ENCODE measurements around the gene TAS1R3.

Gene TAS1R3

DNA sequence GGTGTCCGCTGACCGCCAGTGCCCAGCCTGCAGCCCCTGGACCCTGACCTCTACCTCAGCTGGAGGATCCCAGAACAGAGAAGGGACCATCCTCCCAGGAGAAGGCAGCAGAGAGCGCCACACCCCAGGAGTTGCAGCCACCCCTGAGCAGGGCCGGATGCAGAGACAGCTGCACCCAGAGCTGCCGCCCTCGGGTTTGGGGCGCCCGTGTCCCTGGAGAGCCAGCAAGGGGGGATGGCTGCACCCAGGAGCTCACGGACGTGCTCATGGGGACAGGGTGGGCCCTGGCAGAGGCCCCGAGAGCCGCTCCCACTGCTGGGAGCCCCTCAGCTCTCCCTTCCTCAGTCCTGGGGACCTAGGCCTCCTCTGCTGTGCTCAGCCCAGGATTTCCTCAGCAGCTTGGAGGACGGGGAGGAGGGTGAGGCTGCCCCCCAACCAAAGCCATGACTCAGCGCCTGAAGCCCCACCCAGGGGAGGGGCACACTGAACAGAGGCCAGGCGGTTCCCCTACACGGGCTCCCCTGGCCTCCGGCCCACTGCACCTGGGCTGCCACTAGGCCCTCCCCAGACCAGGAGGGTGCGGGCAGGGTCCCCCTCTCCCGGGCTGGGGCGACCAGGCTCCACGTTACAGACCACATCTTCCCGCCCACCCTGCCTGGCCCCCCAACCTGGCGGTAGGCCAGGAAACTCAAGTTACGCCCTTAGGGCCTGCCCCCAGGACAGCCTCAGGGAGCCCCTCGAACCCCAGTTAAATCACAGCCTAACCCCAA lies 25.6 kb upstream of the TAS1R3 start:
- peak overlapping the region; percentile 100 for H3K27ac ChIP-seq
- CTCF ChIA-PET: interaction anchor here (1.6 kb wide), 1 partner anchor 14 kb away, joined by 5 read pairs; no protein-coding TSS in a partner anchor
- peak; percentile 85 for DNase-seq (ENCODE audit: low spot score)
- TF ChIP-seq, protein P1, sequence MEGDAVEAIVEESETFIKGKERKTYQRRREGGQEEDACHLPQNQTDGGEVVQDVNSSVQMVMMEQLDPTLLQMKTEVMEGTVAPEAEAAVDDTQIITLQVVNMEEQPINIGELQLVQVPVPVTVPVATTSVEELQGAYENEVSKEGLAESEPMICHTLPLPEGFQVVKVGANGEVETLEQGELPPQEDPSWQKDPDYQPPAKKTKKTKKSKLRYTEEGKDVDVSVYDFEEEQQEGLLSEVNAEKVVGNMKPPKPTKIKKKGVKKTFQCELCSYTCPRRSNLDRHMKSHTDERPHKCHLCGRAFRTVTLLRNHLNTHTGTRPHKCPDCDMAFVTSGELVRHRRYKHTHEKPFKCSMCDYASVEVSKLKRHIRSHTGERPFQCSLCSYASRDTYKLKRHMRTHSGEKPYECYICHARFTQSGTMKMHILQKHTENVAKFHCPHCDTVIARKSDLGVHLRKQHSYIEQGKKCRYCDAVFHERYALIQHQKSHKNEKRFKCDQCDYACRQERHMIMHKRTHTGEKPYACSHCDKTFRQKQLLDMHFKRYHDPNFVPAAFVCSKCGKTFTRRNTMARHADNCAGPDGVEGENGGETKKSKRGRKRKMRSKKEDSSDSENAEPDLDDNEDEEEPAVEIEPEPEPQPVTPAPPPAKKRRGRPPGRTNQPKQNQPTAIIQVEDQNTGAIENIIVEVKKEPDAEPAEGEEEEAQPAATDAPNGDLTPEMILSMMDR (conservative IDR thresholded peaks at IDR 0.05; ENCODE audit: low read depth): no peak
- POLR2A ChIA-PET (ENCODE audit: low non-redundant PET): interaction anchor here (0.5 kb wide), 1 partner anchor 13 kb away, joined by 4 read pairs; no protein-coding TSS in a partner anchor

DNA sequence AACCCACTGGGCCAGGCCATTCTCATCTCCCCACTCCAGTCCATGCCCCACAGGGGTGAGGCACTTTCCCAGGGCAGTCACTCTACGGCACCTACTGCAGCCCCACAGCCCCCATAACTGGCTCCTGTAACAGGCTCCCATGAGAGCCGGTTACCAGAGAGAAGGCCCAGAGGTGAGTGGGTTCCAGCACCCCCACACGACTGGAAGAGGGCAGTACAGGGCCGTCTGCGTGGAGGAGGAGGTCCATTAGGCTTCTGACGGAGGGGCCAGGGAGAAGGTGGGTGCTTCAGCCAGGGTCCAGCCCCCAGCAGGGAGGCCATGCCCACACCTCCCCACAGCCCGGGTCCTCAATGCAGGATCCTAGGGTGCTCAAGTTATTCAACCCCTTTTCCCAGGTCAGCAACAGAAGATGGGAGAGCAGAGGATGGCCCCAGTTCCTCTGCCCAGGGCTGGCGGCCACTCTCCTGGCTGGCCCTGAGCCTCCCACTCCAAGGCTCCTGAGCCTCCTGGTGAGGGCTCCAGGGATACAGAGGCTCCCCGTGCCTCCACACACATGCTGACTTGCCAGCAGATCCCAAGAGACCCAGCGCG lies 24.9 kb upstream of the TAS1R3 start:
- POLR2A ChIA-PET (ENCODE audit: low non-redundant PET): no interaction called here
- DNase-seq (ENCODE audit: low spot score): no peak
- TF ChIP-seq, protein P1 (conservative IDR thresholded peaks at IDR 0.05; ENCODE audit: low read depth): no peak; the same call in 1 of the 2 replicates
- CTCF ChIA-PET: interaction anchor here (1.6 kb wide), 1 partner anchor 14 kb away, joined by 5 read pairs; no protein-coding TSS in a partner anchor
- H3K27ac ChIP-seq: peak overlapping the region; percentile 100

DNA sequence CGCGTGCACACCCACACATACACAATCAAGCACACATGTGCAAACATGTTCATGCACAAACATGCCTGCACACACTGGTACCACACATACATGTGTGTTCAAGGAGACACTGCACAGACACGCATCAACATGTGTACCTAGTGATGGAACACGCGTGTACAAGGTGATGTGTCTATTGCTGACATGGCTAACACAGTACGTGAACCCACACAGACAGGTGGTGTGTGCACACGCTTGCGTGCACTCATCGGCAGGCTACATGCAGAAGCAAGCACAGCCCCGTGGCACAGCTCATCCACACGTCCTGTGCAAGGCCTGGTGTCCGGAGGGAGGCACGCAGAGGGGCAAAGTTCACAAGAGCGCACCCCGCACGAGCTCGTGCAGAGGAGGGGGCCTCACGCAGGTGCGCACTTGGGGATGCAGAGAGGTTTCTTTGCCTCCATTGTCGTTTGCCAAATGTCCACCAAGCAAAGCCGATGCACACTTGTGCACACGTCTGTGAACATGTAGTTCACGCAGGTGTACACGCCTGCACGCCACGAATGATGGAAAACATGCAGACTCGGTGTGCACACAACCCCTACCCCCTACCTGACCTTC lies 24.3 kb upstream of the TAS1R3 start:
- no peak for DNase-seq (ENCODE audit: low spot score)
- ChIA-PET CTCF (no interaction called here), POLR2A (ENCODE audit: low non-redundant PET) (no interaction called here)
- H3K27ac ChIP-seq: peak overlapping the region; percentile 100
- TF ChIP-seq, protein P1 (conservative IDR thresholded peaks at IDR 0.05; ENCODE audit: low read depth): no peak

DNA sequence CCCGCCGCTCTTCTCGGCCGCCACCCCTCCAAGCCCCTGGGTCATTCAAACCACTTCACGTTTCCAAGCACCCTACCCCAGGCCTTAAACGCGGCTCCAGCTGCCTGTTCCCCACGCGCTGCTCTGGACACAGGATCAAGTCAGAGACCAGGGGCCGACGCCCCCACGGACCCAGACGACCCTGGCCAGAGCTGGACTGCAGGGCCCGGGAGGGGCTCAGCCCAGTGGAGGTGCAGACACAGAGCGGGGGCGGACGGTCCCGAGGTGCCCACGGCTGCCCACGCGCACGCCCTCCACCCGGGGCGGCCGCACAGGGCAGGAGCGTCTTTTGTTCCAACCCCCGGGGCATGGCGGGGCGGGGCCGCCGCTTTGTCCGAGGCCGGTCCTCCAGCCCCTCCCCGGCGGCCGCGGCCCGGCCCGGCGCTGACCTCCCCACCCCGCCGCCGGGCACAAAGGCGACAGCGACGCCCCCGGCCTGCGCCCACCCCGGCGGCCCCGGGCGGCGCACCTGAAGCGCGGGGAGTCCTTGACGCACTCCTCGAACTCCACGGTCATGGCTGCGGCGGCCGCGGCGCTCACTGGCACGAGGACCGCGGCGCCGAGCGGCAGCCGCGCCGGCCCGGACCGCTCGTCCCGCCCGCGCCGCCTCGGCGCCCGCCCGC lies 23.7 kb upstream of the TAS1R3 start:
- TF ChIP-seq, protein P1 (conservative IDR thresholded peaks at IDR 0.05; ENCODE audit: low read depth): no peak
- DNase-seq (ENCODE audit: low spot score): no peak
- POLR2A ChIA-PET (ENCODE audit: low non-redundant PET): no interaction called here
- CTCF ChIA-PET: no interaction called here
- peak overlapping the region; percentile 100 for H3K27ac ChIP-seq

DNA sequence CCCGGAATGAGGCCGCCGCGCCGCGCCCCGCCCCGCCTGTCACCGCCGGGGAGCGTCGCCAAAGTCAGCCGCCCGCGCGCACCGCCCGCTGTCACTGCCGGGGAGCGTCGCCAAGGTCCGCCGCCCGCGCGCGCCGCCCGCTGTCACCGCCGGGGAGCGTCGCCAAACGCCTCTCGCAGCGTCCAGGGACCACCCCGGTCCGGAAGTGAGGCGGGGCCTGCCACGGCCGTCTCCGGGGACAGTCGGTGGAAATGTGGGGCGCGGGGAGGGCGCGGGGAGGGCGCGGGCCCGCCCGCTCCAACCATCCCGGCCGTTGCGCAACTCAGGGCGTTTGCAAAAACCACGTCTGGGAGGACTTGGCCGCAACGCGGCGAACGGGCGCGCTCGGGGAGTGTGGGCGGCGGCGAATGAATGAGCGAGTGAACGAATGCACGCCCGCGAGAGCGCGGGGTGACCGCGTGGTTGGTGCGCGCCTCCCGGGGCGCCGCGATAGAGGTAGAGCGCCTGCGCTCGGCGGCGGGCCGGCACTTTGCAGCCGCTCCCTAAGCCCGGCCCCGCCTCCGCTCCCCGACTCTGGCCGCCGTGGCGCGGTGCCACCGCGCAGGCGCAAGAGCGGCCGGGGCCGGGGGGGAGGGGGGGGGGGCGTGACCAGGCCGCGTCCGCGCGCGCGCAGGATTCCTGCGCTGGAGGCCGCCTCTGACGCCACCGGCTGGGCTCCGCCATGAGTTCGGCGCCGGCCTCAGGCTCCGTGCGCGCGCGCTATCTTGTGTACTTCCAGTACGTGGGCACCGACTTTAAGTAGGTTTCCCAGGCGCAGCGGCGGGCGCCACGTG lies 22.9 kb upstream of the TAS1R3 start, which contains the start of the genes ACAP3 and PUSL1:
Gene ACAP3 (minus strand): TSS at position 8 of the 833 bp plus-strand sequence. CDS start 115 bp downstream, outside the sequence.
Gene PUSL1 (plus strand): TSS at position 675 of the 833 bp plus-strand sequence. CDS start 47 bp downstream, at position 722.
- CTCF ChIA-PET: no interaction called here
- TF ChIP-seq, protein P1 (conservative IDR thresholded peaks at IDR 0.05; ENCODE audit: low read depth): no peak
- POLR2A ChIA-PET (ENCODE audit: low non-redundant PET): no interaction called here
- peak within 1 kb of the TSS; percentile 100 for H3K27ac ChIP-seq
- peak; percentile 97 for DNase-seq (ENCODE audit: low spot score)
